Measurements from ENCODE around the gene TPM2. TPM values are rescaled to one million over a fixed set of nuclear protein-coding genes. Genes with fewer than 3 reads are reported as not detected.

TPM2 gene
- total RNA-seq, 2 experiments from 2014 or later: 63.1 to 63.5 TPM

- CTCF ChIA-PET: interaction anchor here (1.0 kb wide), 1 partner anchor 93 kb away, joined by 3 read pairs; no protein-coding TSS in a partner anchor
- DNase-seq: no peak
- peaks cover 97% of the 10 kb centered on the region for H3K36me3 ChIP-seq (ENCODE audit: insufficient read depth, low read length)
- no peaks in the 10 kb centered on the region for H3K9me3 ChIP-seq (ENCODE audit: control insufficient read depth in 1 of 2, insufficient read depth in 1 of 2, low read length in 2 of 2)
- no peak overlapping the region for H3K27ac ChIP-seq (ENCODE audit: low read depth in 1 of 2, low read length in 2 of 2)
- ATAC-seq (ENCODE audit: poor library complexity): no peak
- no peak overlapping the region for H3K4me3 ChIP-seq (ENCODE audit: low read length)
- Mint-ChIP-seq H3K4me3 (no peak overlapping the region), H3K27me3 (no peaks in the 10 kb centered on the region), H3K9me3 (no peaks in the 10 kb centered on the region), H3K27ac (no peak overlapping the region), H3K4me1 (ENCODE audit: low read depth) (no peaks in the 10 kb centered on the region), H3K36me3 (ENCODE audit: low read depth) (no peaks in the 10 kb centered on the region)
- POLR2A ChIA-PET: interaction anchor here (1.1 to 1.5 kb wide), 2 partner anchors 13 to 44 kb away, joined by 3 read pairs; no protein-coding TSS in a partner anchor
- no peaks in the 10 kb centered on the region for H3K27me3 ChIP-seq (ENCODE audit: control insufficient read depth in 1 of 2, insufficient read depth in 2 of 2, low read length in 2 of 2)
- no peak for TF ChIP-seq CTCF (IDR thresholded peaks at IDR 0.05)
- H3K4me1 ChIP-seq (ENCODE audit: insufficient read depth, low read length): no peaks in the 10 kb centered on the region
- intact Hi-C loops (cut with DNase I, micrococcal nuclease): no loop called here
Observed at GRCh38 chr9:35703906-35704672, 14.4 kb upstream of the TPM2 start.

GRCh38 chr9:35702696-35703095 lies 13.0 kb upstream of the TPM2 start:
- Mint-ChIP-seq H3K36me3 (ENCODE audit: low read depth) (no peaks in the 10 kb centered on the region), H3K27me3 (no peaks in the 10 kb centered on the region), H3K9me3 (no peaks in the 10 kb centered on the region), H3K27ac (no peak overlapping the region), H3K4me3 (no peak overlapping the region), H3K4me1 (ENCODE audit: low read depth) (peaks cover 2% of the 10 kb centered on the region)
- Histone ChIP-seq H3K27me3 (ENCODE audit: control insufficient read depth in 1 of 2, insufficient read depth in 2 of 2, low read length in 2 of 2) (no peaks in the 10 kb centered on the region), H3K27ac (ENCODE audit: low read depth in 1 of 2, low read length in 2 of 2) (no peak overlapping the region), H3K36me3 (ENCODE audit: insufficient read depth, low read length) (peaks cover 97% of the 10 kb centered on the region), H3K4me1 (ENCODE audit: insufficient read depth, low read length) (no peaks in the 10 kb centered on the region), H3K9me3 (ENCODE audit: control insufficient read depth in 1 of 2, insufficient read depth in 1 of 2, low read length in 2 of 2) (no peaks in the 10 kb centered on the region), H3K4me3 (ENCODE audit: low read length) (no peak overlapping the region)
- DNase-seq: no peak
- intact Hi-C loops (cut with DNase I, micrococcal nuclease): no loop called here
- TF ChIP-seq CTCF (IDR thresholded peaks at IDR 0.05): no peak
- ATAC-seq (ENCODE audit: poor library complexity): no peak
- CTCF ChIA-PET: interaction anchor here (1.0 kb wide), 1 partner anchor 91 kb away, joined by 3 read pairs; no protein-coding TSS in a partner anchor
- POLR2A ChIA-PET: no interaction called here

DNA sequence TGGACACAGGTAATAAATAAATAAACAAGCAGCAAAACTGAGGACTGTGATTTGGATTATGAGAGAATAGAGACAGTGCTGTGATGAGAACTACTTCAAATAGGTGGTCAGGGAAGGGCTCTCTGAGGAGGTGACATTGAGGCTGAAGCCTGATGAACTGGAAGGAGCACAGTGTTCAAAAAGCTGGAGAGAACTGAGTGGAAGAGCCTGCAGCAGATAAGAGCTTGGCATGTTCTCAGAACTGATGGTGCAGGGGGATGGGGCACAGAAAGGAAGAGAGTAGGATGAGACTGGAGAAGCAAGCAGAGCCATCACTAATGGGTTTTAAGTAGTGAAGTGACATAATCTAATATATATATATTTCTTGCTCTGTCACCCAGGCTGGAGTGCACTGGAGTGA lies 11.2 kb upstream of the TPM2 start:
- Mint-ChIP-seq H3K9me3 (no peaks in the 10 kb centered on the region), H3K4me3 (no peak overlapping the region), H3K27ac (no peak overlapping the region), H3K4me1 (ENCODE audit: low read depth) (peaks cover 13% of the 10 kb centered on the region), H3K27me3 (no peaks in the 10 kb centered on the region), H3K36me3 (ENCODE audit: low read depth) (no peaks in the 10 kb centered on the region)
- Histone ChIP-seq H3K9me3 (ENCODE audit: control insufficient read depth in 1 of 2, insufficient read depth in 1 of 2, low read length in 2 of 2) (no peaks in the 10 kb centered on the region), H3K4me3 (ENCODE audit: low read length) (no peak overlapping the region), H3K36me3 (ENCODE audit: insufficient read depth, low read length) (peaks cover 93% of the 10 kb centered on the region), H3K4me1 (ENCODE audit: insufficient read depth, low read length) (peaks cover 8% of the 10 kb centered on the region), H3K27me3 (ENCODE audit: control insufficient read depth in 1 of 2, insufficient read depth in 2 of 2, low read length in 2 of 2) (no peaks in the 10 kb centered on the region), H3K27ac (ENCODE audit: low read depth in 1 of 2, low read length in 2 of 2) (no peak overlapping the region)
- DNase-seq: no peak
- no peak for TF ChIP-seq CTCF (IDR thresholded peaks at IDR 0.05)
- ATAC-seq (ENCODE audit: poor library complexity): no peak
- CTCF ChIA-PET: interaction anchor here (0.7 to 1.0 kb wide), 2 partner anchors 23 to 84 kb away, joined by 3 to 4 read pairs; no protein-coding TSS in a partner anchor
- POLR2A ChIA-PET: interaction anchor here (1.0 to 1.3 kb wide), 2 partner anchors 28 to 55 kb away, joined by 3 to 4 read pairs; no protein-coding TSS in a partner anchor
- intact Hi-C loops (cut with DNase I, micrococcal nuclease): no loop called here
